ENCODE results near the gene CD99L2. TPM values are rescaled to one million over a fixed set of nuclear protein-coding genes. Genes with fewer than 3 reads are reported as not detected.

The CD99L2 gene
- total and polyA plus RNA-seq, 2 of the 8 experiments (the other 6 are each of a cell fraction or from before 2014, with no cell fraction given), result 8.0 to 8.5 TPM

DNA sequence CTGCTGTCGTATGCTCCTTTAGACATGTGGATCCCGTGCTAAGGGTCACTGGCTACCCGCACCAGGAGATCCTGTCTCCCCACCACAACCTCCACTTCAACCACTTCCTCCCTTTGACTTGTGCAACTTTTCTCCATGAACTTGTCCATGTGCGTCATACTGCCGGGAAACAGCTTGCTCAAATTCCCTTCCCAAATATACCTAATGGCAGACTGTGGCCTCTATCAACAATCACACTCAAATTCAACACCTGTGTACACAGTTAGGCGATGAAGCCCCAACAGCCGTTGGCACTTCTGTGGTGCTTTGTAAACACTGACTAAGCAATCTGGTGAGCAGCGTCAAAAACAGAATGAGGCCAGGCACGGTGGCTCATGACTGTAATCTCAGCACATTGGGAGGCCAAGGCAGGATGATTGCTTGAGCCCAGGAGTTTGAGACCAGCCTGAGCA lies 49.5 kb downstream of the CD99L2 start:
- Histone ChIP-seq H3K14ac (ENCODE audit: insufficient read length) (no peak overlapping the region), H3K27ac (ENCODE audit: low read depth, low read length) (no peak overlapping the region), H3K4me2 (ENCODE audit: insufficient read depth in 1 of 2, low read depth in 2 of 2, low read length in 2 of 2) (no peak overlapping the region), H2BK12ac (ENCODE audit: low read depth, low read length) (no peak overlapping the region), H3K4me1 (replicated peaks in 1 of 4; ENCODE audit: control insufficient read depth in 3 of 4, insufficient read depth in 4 of 4, low read length in 3 of 4) (no peaks in the 10 kb centered on the region), H3K23ac (ENCODE audit: insufficient read length) (no peak overlapping the region), H3K56ac (replicated peaks; ENCODE audit: insufficient read length, low read depth, low read length) (no peak overlapping the region), H3K4ac (replicated peaks; ENCODE audit: insufficient read length, low read depth, low read length) (no peak overlapping the region), H3K79me2 (ENCODE audit: control insufficient read depth in 1 of 2, insufficient read depth in 2 of 2, low read length in 2 of 2) (no peaks in the 10 kb centered on the region; a peak in 1 of 4 replicates), H4K8ac (ENCODE audit: extremely low read depth, insufficient read depth, low read length) (no peak overlapping the region), H3K4me3 (ENCODE audit: extremely low read depth in 1 of 4, insufficient read depth in 2 of 4, low read depth in 3 of 4, low read length in 4 of 4) (no peak overlapping the region), H4K20me1 (replicated peaks in 1 of 2; ENCODE audit: control insufficient read depth in 1 of 2, insufficient read depth in 2 of 2, low read length in 2 of 2) (peaks cover 0 to 2% of the 10 kb centered on the region in 2 experiments), H2AK5ac (ENCODE audit: low read depth, low read length) (no peak overlapping the region), H4K91ac (replicated peaks; ENCODE audit: insufficient read length, low read length) (no peak overlapping the region), H2BK20ac (ENCODE audit: low read length) (no peak overlapping the region), H2BK5ac (ENCODE audit: low read depth, low read length) (no peak overlapping the region), H2BK120ac (replicated peaks; ENCODE audit: low read depth, low read length) (no peak overlapping the region), H4K5ac (ENCODE audit: insufficient read length, low read depth, low read length) (no peak overlapping the region), H2BK15ac (ENCODE audit: low read length) (no peak overlapping the region), H3K18ac (ENCODE audit: extremely low read depth, low read length) (no peak overlapping the region), H3K27me3 (replicated peaks in 1 of 4; ENCODE audit: control insufficient read depth in 3 of 4, extremely low read depth in 1 of 4, insufficient read depth in 3 of 4, low read length in 3 of 4) (no peaks in the 10 kb centered on the region), H3K79me1 (ENCODE audit: low read depth, low read length) (no peaks in the 10 kb centered on the region; the same call in 1 of the 2 replicates), H3K9ac (replicated peaks in 1 of 4; ENCODE audit: extremely low read depth in 1 of 4, low read depth in 3 of 4, low read length in 3 of 4) (no peak overlapping the region), H3K36me3 (ENCODE audit: control insufficient read depth in 2 of 4, insufficient read depth in 4 of 4, low read length in 3 of 4) (no peaks in the 10 kb centered on the region), H3K9me3 (ENCODE audit: insufficient read depth in 2 of 2, low read depth in 1 of 2, low read length in 1 of 2) (no peaks in the 10 kb centered on the region), H2AFZ (ENCODE audit: low read length) (no peak overlapping the region), H3K23me2 (ENCODE audit: low read depth, low read length) (no peaks in the 10 kb centered on the region)
- 78% methylated on average over 6 of the region's 9 CpGs; no CpG with 5 or more reads in 1 of the 2 experiments for WGBS, 2 experiments (ENCODE audit: extremely low coverage in 1 of 2, insufficient coverage in 1 of 2, insufficient read length in 1 of 2, insufficient replicate concordance in 2 of 2, low coverage in 1 of 2, low lambda C conversion rate in 2 of 2, missing lambda C conversion rate in 1 of 2)
- POLR2A ChIA-PET (ENCODE audit: partially characterized antibody), result interaction anchor here (0.9 kb wide), 1 partner anchor 53 kb away, joined by 3 read pairs; no protein-coding TSS in a partner anchor
- DNase-seq (ENCODE audit: low read depth in 1 of 2, low spot score in 2 of 2) (no peak), FAIRE-seq (no peak)
- CTCF ChIA-PET (ENCODE audit: partially characterized antibody), result interaction anchor here (0.5 to 1.5 kb wide), 2 partner anchors 13 to 154 kb away, joined by 4 to 5 read pairs; no protein-coding TSS in a partner anchor
- TF ChIP-seq NANOG (IDR thresholded peaks at IDR 0.05; ENCODE audit: insufficient read depth, low read depth, low read length, poor library complexity, severe bottlenecking) (no peak), KDM5A (IDR thresholded peaks at IDR 0.05; ENCODE audit: low read length) (no peak), POLR2A (IDR thresholded peaks at IDR 0.05; ENCODE audit: control extremely low read depth in 1 of 2, low read depth in 2 of 2, low read length in 2 of 2) (no peak), POU5F1 (IDR thresholded peaks at IDR 0.05; ENCODE audit: low read depth, low read length) (no peak)
